Measurements from ENCODE around the gene HPGD. TPM values are rescaled to one million over a fixed set of nuclear protein-coding genes. Genes with fewer than 3 reads are reported as not detected.

Gene HPGD
- total RNA-seq, 1 experiment from 2014 or later = 1.7 TPM

GRCh38 chr4:174534461-174534860, 12.2 kb upstream of the HPGD start:
- H3K9me3 ChIP-seq (ENCODE audit: low read depth, low read length, poor library complexity, severe bottlenecking) = no peaks in the 10 kb centered on the region
- DNase-seq (ENCODE audit: low spot score) = no peak
- H3K4me1 ChIP-seq (ENCODE audit: insufficient read depth, low read length, poor library complexity, severe bottlenecking) = no peaks in the 10 kb centered on the region
- H3K27me3 ChIP-seq (replicated peaks; ENCODE audit: insufficient read depth, low read depth, low read length, poor library complexity) = no peaks in the 10 kb centered on the region
- no peak for TF ChIP-seq EZH2 (IDR thresholded peaks at IDR 0.05; ENCODE audit: borderline replicate concordance, low read depth, low read length, poor library complexity, severe bottlenecking)
- TF ChIP-seq, protein P1, sequence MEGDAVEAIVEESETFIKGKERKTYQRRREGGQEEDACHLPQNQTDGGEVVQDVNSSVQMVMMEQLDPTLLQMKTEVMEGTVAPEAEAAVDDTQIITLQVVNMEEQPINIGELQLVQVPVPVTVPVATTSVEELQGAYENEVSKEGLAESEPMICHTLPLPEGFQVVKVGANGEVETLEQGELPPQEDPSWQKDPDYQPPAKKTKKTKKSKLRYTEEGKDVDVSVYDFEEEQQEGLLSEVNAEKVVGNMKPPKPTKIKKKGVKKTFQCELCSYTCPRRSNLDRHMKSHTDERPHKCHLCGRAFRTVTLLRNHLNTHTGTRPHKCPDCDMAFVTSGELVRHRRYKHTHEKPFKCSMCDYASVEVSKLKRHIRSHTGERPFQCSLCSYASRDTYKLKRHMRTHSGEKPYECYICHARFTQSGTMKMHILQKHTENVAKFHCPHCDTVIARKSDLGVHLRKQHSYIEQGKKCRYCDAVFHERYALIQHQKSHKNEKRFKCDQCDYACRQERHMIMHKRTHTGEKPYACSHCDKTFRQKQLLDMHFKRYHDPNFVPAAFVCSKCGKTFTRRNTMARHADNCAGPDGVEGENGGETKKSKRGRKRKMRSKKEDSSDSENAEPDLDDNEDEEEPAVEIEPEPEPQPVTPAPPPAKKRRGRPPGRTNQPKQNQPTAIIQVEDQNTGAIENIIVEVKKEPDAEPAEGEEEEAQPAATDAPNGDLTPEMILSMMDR (conservative IDR thresholded peaks at IDR 0.05; ENCODE audit: low read depth, low read length) = no peak
- ChIA-PET CTCF (no interaction called here), POLR2A (ENCODE audit: low non-redundant PET) (no interaction called here)
- no peak overlapping the region for H3K4me3 ChIP-seq (ENCODE audit: low read depth, low read length, poor library complexity, severe bottlenecking)
- no peak overlapping the region for H3K27ac ChIP-seq (ENCODE audit: low read depth, low read length, poor library complexity, severe bottlenecking)
- H3K36me3 ChIP-seq (ENCODE audit: insufficient read depth, low read length, poor library complexity, severe bottlenecking) = no peaks in the 10 kb centered on the region
- intact Hi-C loops (cut with micrococcal nuclease; ENCODE audit: unreplicated experiment) = no loop called here
- no TSS peak for BruUV-seq (replicated peaks)

GRCh38 chr4:174532445-174532844, 10.2 kb upstream of the HPGD start:
- Histone ChIP-seq H3K27ac (ENCODE audit: low read depth, low read length, poor library complexity, severe bottlenecking) (no peak overlapping the region), H3K4me3 (ENCODE audit: low read depth, low read length, poor library complexity, severe bottlenecking) (no peak overlapping the region), H3K36me3 (ENCODE audit: insufficient read depth, low read length, poor library complexity, severe bottlenecking) (no peaks in the 10 kb centered on the region), H3K4me1 (ENCODE audit: insufficient read depth, low read length, poor library complexity, severe bottlenecking) (no peaks in the 10 kb centered on the region), H3K27me3 (replicated peaks; ENCODE audit: insufficient read depth, low read depth, low read length, poor library complexity) (no peaks in the 10 kb centered on the region), H3K9me3 (ENCODE audit: low read depth, low read length, poor library complexity, severe bottlenecking) (no peaks in the 10 kb centered on the region)
- CTCF ChIA-PET = no interaction called here
- intact Hi-C loops (cut with micrococcal nuclease; ENCODE audit: unreplicated experiment) = no loop called here
- no peak for DNase-seq (ENCODE audit: low spot score)
- no peak for TF ChIP-seq EZH2 (IDR thresholded peaks at IDR 0.05; ENCODE audit: borderline replicate concordance, low read depth, low read length, poor library complexity, severe bottlenecking)
- TF ChIP-seq, protein P1 (conservative IDR thresholded peaks at IDR 0.05; ENCODE audit: low read depth, low read length) = no peak
- POLR2A ChIA-PET (ENCODE audit: low non-redundant PET) = no interaction called here
- no TSS peak for BruUV-seq (replicated peaks)

GRCh38 chr4:174531486-174531885, 9.2 kb upstream of the HPGD start:
- DNase-seq (ENCODE audit: low spot score) = no peak
- H3K27me3 ChIP-seq (replicated peaks; ENCODE audit: insufficient read depth, low read depth, low read length, poor library complexity) = no peaks in the 10 kb centered on the region
- H3K36me3 ChIP-seq (ENCODE audit: insufficient read depth, low read length, poor library complexity, severe bottlenecking) = no peaks in the 10 kb centered on the region
- intact Hi-C loops (cut with micrococcal nuclease; ENCODE audit: unreplicated experiment) = no loop called here
- no peaks in the 10 kb centered on the region for H3K9me3 ChIP-seq (ENCODE audit: low read depth, low read length, poor library complexity, severe bottlenecking)
- no TSS peak for BruUV-seq (replicated peaks)
- ChIA-PET CTCF (no interaction called here), POLR2A (ENCODE audit: low non-redundant PET) (no interaction called here)
- H3K4me1 ChIP-seq (ENCODE audit: insufficient read depth, low read length, poor library complexity, severe bottlenecking) = no peaks in the 10 kb centered on the region
- no peak overlapping the region for H3K27ac ChIP-seq (ENCODE audit: low read depth, low read length, poor library complexity, severe bottlenecking)
- no peak overlapping the region for H3K4me3 ChIP-seq (ENCODE audit: low read depth, low read length, poor library complexity, severe bottlenecking)
- TF ChIP-seq, protein P1 (conservative IDR thresholded peaks at IDR 0.05; ENCODE audit: low read depth, low read length) = no peak
- TF ChIP-seq EZH2 (IDR thresholded peaks at IDR 0.05; ENCODE audit: borderline replicate concordance, low read depth, low read length, poor library complexity, severe bottlenecking) = no peak
